Measurements from ENCODE around the gene EDEM1. TPM values are rescaled to one million over a fixed set of nuclear protein-coding genes. Genes with fewer than 3 reads are reported as not detected.

The EDEM1 gene
- total and polyA plus RNA-seq, 4 donors = 12.8 to 132 (median 54.3) TPM

GRCh38 chr3:5262507-5262906 lies 75.0 kb downstream of the EDEM1 start:
- H3K9ac ChIP-seq (ENCODE audit: insufficient read depth in 1 of 2, low read length in 2 of 2) = no peak overlapping the region
- no peaks in the 10 kb centered on the region for H3K36me3 ChIP-seq (ENCODE audit: control insufficient read depth in 4 of 4, insufficient read depth in 4 of 4, low read length in 4 of 4)
- DNase-seq (no peak), ATAC-seq (ENCODE audit: insufficient read depth, low FRiP score) (no peak)
- no peaks in the 10 kb centered on the region for H3K4me1 ChIP-seq (ENCODE audit: control insufficient read depth in 5 of 5, insufficient read depth in 5 of 5, low read length in 5 of 5)
- H3K27ac ChIP-seq (ENCODE audit: low read depth in 1 of 2, low read length in 1 of 2) = no peak overlapping the region
- H3K4me3 ChIP-seq = no peak overlapping the region
- WGBS, 2 donors = 69 to 84% methylated on average over 4 of the region's 4 CpGs
- no peak for TF ChIP-seq CTCF (IDR thresholded peaks at IDR 0.05; ENCODE audit: control extremely low read depth, extremely low read depth)
- no peaks in the 10 kb centered on the region for H3K9me3 ChIP-seq (ENCODE audit: control insufficient read depth in 4 of 4, insufficient read depth in 3 of 4, low read length in 3 of 4)
- H3K27me3 ChIP-seq (ENCODE audit: control insufficient read depth in 3 of 3, insufficient read depth in 3 of 3, low read length in 2 of 3) = no peaks in the 10 kb centered on the region

DNA sequence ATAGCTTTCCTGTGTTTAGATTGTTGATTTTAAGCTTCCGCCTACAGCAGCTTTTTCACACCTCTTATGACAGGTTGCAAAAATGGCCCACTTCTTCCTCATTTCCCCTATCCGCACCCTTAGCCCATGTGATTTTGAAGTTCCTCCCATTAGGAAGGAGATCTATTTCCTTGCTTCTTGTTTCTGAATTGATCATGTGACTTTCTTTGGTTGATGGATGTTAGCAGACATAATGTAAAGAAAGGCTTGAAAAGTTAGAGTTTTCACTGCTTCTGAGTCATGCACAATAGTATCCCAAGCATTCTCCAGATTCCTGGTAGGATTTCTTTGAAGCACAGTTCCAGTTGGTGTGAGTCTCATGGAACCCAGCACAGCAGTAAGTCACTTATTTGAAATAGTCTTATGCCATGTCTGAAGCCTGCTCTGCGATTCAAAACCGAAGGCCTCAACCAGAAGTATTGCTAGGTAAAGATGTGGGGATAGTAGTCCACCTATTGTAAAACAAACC lies 76.6 kb downstream of the EDEM1 start:
- TF ChIP-seq CTCF (IDR thresholded peaks at IDR 0.05; ENCODE audit: control extremely low read depth, extremely low read depth) = no peak
- DNase-seq (no peak), ATAC-seq (ENCODE audit: insufficient read depth, low FRiP score) (no peak)
- Histone ChIP-seq H3K27ac (ENCODE audit: low read depth in 1 of 2, low read length in 1 of 2) (no peak overlapping the region), H3K27me3 (ENCODE audit: control insufficient read depth in 3 of 3, insufficient read depth in 3 of 3, low read length in 2 of 3) (no peaks in the 10 kb centered on the region), H3K4me3 (no peak overlapping the region), H3K4me1 (ENCODE audit: control insufficient read depth in 5 of 5, insufficient read depth in 5 of 5, low read length in 5 of 5) (no peaks in the 10 kb centered on the region), H3K9ac (ENCODE audit: insufficient read depth in 1 of 2, low read length in 2 of 2) (no peak overlapping the region), H3K9me3 (ENCODE audit: control insufficient read depth in 4 of 4, insufficient read depth in 3 of 4, low read length in 3 of 4) (no peaks in the 10 kb centered on the region), H3K36me3 (ENCODE audit: control insufficient read depth in 4 of 4, insufficient read depth in 4 of 4, low read length in 4 of 4) (no peaks in the 10 kb centered on the region)
- 76 to 84% methylated on average over 4 of the region's 4 CpGs for WGBS, 2 donors

DNA sequence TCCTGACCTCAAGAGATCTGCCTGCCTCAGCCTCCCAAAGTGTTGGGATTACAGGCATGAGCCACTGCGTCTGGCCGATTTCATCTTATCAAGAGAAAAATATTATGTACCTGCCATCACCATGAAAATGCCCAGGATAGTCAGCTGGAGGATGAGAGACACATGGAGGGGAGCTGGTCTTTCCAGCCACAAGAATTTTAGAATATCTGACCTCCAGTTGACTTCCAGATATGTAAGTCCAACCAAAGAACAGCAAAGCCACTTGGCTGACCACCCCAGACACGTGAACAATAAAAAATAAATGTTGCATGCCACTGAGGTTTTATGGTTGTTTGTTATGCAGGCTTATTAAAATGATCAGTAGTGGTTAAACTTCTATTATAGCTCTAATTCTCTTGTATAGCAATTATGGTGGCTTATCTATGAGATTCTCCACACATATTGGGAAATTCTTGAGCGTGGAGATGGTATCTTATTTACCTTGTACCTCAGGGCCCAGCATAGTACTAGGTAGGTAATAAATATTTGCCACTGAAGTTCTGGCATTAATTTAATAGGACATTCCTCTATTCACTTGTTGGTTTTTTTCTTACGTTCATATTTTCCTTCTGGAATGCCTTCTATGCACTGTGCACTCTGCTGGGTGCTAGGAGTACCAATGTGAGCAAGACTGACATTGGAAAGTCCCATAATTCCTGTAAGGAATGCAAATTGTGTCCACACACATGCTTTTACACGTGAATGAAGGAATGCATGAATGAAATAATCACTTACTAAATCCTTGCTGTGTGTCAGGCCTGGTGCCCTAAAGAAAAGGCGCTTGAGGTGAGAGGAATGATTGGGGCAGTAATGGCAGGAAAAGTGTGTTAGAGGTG lies 77.6 kb downstream of the EDEM1 start:
- no peak overlapping the region for H3K27ac ChIP-seq (ENCODE audit: low read depth in 1 of 2, low read length in 1 of 2)
- WGBS, 2 donors = 81 to 87% methylated on average over 7 of the region's 7 CpGs
- no peak for TF ChIP-seq CTCF (IDR thresholded peaks at IDR 0.05; ENCODE audit: control extremely low read depth, extremely low read depth)

More for the DNA sequence above, 77.6 kb downstream of the EDEM1 start:
- no peak for ATAC-seq (ENCODE audit: insufficient read depth, low FRiP score)
- H3K4me3 ChIP-seq = no peak overlapping the region
- no peaks in the 10 kb centered on the region for H3K9me3 ChIP-seq (ENCODE audit: control insufficient read depth in 4 of 4, insufficient read depth in 3 of 4, low read length in 3 of 4)
- no peak overlapping the region for H3K9ac ChIP-seq (ENCODE audit: insufficient read depth in 1 of 2, low read length in 2 of 2)
- no peak for DNase-seq
- no peaks in the 10 kb centered on the region for H3K27me3 ChIP-seq (ENCODE audit: control insufficient read depth in 3 of 3, insufficient read depth in 3 of 3, low read length in 2 of 3)
- no peaks in the 10 kb centered on the region for H3K36me3 ChIP-seq (ENCODE audit: control insufficient read depth in 4 of 4, insufficient read depth in 4 of 4, low read length in 4 of 4)
- H3K4me1 ChIP-seq (ENCODE audit: control insufficient read depth in 5 of 5, insufficient read depth in 5 of 5, low read length in 5 of 5) = no peaks in the 10 kb centered on the region
